GM18526 (cell line): ENCODE measurements around the gene NADSYN1.

Source experiments
- POLR2A ChIP-seq: IDR thresholded peaks from 3 replicates; pipeline ENCODE4 v1.6.1; 2011; ENCODE audit not compliant: insufficient read length; ENCODE audit errors: extremely low read depth

The NADSYN1 gene

DNA sequence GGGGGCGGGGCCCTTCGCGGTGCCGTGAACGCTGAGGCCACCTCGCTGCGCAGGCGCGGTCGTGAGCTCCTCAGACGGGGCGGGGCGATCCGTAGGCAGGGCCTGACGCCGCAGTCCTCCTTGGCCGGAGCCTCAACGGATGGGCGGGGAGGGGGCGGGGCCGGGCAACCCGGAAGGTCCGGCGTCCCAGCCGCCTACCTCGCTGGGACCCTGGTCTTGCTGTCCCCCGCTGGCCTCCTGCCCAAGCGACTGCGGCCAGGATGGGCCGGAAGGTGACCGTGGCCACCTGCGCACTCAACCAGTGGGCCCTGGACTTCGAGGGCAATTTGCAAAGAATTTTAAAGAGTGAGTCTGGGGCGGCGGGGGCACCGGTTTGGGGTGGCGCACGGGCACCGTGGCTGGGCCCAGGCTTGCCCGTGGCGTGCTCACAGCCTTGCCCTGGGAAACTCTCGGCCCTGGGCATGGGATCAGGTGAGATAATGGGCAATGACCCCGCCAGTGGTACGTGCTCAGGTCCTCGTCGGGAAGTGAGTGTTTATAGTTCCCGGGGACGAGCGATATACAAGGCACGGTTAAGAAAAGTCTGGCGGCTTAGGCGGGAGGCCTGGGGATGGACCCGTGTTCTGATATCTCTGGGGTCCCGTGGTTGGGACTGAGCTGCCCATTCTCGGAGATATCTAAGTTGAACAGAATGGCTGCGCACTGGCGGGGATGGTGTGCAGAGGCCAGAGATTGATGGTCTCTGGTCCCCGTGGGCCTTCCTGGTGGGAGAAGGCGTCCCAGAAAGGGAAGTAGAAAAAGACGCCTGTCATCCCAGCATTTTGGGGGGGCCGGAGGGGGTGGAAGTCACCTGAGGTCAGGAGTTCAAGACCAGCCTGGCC lies at the start of gene NADSYN1:
TSS of gene NADSYN1 (plus strand) at position 167 of the 881 bp plus-strand sequence. CDS start at position 261, 94 bp downstream.
- TF ChIP-seq POLR2A, result peak; percentile 78

DNA sequence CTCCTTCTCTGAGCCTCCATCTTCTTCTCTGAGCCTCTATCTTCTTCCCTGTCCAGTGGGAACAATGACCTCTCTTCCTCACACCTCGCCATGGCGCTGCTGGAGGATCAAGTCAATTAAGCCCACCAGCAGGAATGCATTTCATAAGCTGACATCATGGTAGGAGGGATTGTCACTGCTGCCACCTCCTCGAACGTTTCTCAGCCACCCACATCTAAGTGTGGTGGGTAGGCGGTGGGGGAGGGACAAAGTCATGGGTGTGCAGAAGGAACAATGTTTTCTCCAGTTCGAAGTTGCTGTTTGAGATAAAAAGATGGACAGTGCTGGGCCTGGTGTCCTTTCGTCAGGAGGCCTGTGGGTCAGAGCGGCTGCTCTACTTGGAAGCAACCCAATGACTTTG lies 48.8 kb upstream of the NADSYN1 start:
- TF ChIP-seq POLR2A, result no peak

DNA sequence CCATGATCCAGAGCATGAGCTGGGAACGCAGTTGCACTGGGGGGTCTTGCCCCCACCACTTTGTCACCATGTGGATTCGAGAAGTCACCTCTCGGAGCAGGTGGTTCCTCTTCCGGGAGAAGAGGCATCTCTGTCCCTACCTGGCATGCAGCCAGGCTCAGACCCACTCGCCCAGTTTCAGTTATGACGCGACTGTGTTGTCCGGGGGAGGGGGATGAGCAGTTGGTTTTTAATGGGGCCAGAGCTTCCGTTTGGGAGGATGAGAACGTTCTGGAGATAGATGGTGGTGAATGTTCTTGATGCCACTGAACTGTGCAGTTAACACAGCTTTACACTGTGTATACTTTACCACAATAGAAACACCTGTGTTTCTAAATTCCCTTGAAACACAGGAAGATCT lies 46.3 kb upstream of the NADSYN1 start:
- TF ChIP-seq POLR2A, result no peak

DNA sequence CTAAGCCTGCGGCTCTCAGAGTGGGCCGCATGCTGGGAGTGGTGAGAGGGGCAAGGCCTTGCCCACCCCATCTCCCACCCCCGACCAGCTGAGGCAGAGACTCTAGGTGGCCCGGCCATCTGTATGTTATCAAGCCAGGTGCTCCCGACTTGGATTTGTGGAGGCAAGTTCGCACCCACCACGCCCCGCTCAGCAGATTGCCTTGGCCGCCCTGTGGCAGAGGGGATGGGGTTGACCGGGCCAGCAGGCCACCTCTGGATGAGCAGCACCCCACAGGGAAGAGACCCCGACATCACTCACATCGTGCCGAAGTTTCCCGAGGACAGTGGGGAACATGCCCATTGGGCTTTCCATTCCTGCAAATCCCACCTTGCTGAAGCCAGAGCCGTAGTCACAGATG lies 45.6 kb upstream of the NADSYN1 start:
- TF ChIP-seq POLR2A, result no peak

DNA sequence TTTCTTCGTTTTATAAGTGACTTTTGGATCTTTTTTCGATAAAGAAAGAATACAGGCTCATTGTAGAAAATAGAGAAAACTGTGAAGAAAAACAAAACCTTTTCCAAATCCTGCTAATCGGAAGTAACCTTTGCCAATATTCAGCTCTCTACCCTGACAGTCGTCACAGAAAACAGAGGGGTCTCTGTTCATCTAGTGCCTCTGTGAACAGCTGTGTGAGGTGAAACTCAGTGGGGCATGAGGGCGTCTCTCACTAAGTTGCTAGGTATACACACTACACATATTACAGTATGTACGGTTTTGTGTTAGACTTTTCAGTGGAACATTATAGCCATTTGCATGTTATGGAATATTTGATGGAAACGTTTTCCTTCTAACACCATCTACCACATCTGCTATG lies 44.2 kb upstream of the NADSYN1 start:
- no peak for TF ChIP-seq POLR2A

DNA sequence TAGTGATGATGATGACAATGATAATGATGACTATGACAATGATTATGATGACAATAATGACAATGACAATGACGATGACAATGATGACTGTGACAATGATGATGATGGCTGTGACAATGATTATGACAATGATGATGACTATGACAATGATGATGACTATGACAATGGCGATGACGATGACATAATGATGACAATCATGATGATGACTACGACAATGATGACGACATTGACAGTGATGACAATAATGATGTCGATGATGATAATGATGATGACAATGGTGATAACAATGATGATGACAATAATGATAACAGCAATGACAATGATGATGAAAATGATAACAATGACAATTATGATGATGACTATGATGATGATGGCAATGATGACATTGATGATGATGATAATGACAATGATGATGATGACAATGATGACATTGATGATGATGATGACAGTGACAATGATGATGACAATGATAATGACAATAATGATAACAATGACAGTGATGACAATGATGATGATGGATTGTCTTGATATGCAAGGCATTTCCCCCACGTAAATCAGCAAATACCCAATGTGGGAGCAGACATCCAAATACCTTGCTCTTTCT lies 42.5 kb upstream of the NADSYN1 start:
- no peak for TF ChIP-seq POLR2A

DNA sequence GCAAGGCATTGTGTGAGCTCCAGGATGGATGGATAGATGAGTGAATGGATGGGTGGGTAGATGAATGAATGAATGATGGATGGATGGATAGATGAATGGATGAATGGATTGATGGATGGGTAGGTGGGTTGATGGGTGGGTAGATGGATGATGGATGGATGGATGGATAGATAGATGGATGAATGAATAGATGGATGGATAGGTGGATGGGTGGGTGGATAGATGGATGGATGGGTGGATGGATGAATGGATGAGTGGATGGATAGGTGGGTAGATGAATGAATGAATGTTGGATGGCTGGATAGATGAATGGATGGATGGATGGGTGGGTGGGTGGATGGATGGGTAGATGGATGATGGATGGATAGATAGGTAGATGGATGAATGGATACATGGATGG lies 38.4 kb upstream of the NADSYN1 start:
- TF ChIP-seq POLR2A, result no peak

DNA sequence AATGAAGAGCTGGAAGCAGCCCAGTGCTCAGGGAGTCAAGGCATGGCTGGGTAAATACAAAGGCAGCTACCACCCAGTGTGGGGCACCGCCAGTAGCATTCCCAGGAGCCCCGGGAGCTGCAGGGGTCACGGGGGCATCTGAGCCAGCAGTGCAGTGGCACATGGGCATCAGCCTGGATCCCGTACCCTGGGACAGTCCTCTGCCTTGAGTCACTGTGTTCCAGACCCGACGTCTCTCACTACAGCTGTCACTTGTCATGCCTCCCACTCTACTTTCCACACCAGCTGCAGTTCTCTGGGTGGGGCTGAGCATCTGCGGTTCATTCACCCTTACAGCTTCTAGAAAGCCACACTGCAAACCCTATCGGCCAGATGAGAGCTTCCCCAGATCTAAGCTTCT lies 34.4 kb upstream of the NADSYN1 start:
- no peak for TF ChIP-seq POLR2A

DNA sequence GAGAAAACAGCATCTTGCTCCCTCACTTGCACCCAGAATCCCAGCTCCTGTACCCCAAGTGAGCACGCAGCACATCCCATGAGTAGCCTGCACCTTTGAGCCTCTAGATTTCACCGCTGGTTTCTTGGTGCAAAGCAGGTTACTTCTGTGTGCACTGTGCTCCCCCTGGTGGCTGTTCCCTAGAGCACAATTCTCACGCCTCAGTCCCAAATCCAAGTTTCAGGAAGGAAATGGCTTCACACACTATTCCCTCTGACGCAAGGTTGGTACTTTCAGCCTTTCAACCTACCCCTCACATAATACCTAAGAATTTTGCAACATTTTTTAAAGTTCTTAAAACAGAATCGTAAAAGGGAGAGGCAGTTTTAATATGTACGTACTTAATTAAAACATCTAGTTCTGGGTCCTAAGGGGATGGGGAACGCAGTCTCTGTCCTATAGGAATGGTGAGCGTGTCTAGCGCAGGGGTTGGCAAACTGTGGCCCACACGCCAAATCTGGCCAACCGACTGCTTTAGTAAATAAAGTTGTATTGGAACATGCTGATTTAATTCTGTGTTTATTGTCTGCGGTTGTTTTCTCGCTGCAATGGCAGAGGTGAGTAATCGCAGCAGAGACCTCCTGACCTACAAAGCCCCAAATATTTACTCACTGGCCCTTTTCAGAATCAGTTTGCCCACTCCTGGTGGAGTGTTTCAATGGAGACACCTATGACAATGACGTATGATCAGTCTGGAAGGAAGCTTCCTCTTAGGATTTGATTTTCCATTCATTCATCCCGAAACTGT lies 32.4 kb upstream of the NADSYN1 start:
- TF ChIP-seq POLR2A, result no peak

DNA sequence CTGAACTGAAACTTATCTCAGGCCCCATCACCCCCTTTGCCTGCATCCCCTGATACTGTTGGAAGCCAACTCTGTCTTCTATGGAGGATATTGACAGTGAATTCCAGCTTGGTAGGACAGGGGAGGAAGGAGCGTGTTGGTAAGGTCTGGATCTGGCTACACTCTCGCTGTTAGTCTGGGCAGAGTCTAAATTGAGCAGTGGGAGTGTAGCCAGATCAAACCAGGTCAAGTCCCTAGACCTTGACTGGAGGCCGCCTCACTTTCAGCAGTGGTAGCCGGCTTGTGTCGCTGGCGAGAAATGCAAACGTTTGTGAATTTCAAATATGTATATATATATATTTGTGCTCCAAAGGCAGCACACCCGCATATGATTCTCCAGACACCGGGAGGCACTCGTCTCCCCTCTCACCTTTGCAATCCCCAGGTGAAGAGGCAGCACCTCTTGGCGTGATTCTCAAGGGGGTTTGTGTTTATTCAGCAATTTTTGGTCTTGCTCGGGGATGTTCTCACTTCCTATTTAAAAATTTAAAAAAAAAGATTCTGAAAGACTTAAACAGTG lies 31.5 kb upstream of the NADSYN1 start:
- no peak for TF ChIP-seq POLR2A

DNA sequence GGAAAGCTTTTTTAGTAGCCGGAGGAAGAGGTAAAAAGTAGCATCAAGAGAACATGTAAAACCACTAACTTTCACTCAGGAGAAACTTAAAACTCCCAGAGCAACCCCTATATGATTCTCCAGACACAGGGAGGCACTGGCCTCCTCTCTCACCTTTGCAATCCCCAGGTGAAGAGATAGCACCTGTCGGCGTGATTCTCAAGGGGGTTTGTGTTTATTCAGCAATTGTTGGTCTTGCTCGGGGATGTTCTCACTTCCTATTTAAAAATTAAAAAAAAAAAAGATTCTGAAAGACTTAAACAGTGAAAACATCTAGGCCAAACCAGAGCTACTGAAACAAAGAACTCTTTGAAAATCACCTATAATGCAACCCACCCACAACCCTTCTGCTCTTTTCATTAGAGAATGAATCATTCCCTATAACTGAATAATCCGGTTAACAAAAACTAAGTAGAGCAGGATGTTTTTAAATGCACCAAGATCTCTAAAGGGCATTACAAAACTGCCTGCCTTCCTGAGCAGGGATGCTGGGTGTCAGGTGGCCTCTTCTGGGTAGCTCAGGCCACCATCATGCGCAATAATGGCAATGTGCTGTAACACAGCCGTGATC lies 29.7 kb upstream of the NADSYN1 start:
- no peak for TF ChIP-seq POLR2A

DNA sequence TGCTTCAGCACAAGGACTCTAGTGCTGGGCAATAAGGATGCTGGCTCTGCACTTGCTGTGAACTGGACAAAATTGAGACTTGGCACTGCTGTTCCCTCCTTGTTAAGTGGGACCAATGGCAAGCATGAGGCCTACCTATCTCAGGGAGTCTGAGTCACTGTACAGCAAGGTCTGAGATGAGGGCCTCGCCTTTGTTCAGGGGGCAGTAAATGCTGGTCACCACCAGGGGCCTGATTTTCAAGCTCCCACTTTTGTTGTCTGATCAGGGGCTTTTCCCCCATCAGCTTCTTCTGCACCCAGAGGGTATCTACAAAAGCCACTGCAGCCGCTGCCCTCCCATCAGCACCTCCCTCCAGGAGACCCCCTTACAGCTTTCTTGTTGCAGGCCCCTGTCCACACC lies 27.6 kb upstream of the NADSYN1 start:
- no peak for TF ChIP-seq POLR2A

DNA sequence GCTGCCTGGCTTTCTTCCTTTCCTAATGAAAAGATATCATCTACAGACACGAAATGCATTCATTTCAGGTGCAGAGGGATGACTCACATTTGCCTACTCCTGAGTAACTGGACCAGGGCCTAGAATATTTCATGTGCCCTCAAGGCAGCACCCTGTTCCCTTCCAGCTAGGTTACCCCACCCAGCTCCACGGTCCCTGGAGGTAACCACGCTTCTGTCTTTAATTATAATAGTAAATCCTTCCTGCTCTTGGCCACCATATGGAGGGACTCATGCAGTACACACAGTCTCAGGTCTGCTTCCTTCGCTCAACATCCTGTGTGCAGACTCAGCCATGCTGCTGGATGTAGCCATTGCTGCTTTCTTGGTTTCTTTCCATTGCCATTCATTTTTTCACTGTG lies 27.1 kb upstream of the NADSYN1 start:
- TF ChIP-seq POLR2A, result no peak

DNA sequence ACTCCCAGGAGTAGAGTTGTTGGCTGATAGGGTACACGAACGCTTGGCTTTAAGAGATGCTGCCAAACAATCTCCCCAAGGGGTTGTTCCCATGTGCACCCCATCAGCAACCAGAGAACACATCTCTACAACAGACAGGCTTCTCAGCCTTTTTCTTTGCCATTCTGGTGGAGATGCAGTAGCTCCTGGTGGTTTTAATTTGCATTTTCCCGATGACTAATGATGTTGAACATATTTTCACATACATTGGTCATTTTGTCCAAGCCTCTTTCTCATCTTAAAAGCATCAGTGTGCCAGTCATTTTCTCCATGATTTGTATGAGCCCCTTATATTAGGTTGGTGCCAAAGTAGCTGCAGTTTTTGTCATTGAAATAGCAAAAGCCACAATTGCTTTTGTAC lies 26.6 kb upstream of the NADSYN1 start:
- no peak for TF ChIP-seq POLR2A

DNA sequence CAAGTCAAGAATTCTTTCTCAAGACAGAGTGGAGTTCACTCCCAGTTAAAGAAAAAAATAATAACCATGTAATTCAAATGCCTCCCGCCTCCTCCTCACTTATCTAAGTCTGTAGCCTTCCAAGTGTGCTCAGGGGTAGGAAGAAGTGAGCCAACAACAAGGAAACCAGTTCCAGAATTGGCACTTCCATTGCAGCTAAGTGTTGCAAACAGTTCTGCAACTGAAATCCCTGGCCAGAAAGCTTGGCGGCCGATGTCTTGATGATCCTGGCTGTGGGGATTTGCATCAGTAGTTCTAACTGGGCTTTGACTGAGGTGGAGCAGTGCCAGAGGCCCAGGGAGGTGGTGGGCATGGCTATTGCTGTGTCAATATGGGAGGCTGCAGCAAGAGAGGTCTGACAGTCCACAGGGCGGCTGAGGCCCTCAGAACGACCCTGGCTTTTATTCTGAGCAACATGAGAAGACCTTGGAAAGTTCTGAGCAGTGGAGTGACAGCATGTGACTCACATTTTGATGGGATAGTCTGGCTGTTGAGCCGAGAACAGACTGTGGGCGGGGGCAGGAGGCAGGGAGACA lies 24.1 kb upstream of the NADSYN1 start:
- no peak for TF ChIP-seq POLR2A
